HK-2 (cell line): ENCODE results near the gene NUTM2E.
"Not testable (repeated sequence)": the region's sequence is repeated elsewhere in the genome, so short reads cannot be mapped to it uniquely, and the experiment has no call there.

Experiments
- DNase-seq: peaks from one replicate; pipeline ENCODE4 v3.0.0-alpha.2; 2018; ENCODE audit not compliant: unreplicated experiment

Gene NUTM2E, protein sequence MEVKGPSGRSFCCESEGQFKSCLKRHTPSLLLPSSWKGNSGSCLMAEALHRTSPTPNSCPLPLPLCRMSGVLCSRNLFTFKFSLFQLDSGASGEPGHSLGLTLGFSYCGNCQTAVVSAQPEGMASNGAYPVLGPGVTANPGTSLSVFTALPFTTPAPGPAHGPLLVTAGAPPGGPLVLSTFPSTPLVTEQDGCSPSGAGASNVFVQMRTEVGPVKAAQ (N-terminal part only)

DNA sequence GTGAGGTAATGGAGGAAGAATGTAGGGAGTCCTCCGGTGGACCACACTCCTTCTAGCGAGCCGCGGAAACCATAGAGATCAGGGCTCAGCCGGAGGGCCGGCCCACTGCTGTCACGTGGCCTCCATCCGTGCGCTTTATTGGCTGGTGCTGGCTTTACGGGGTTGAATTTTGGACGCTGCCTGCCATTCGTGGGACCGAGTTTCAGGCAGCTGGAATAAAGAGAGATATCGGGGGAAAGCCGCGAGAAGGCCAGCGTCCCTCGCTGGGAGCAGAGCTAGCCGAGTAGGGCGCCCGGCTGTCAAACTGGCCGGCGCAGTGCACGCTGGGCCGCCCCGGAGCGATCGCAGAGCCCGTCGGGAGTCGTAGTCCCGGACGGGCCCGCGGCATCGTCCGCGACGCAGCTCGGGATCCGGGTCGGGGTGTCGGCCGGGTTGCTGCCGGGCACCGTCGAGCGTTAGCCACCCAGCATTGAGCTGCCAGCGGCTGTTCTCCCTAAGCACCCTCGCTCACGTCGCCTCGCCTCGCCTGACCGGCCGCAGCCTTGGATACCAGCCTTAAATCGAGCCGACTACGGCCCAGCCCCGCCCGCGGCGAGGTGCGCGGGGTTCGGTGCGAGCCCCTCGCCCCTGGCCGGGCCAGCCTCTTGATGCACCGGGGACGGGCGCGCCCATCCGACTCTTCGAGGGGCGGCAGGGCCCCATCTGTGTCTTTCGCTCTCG lies at the start of gene NUTM2E:
NUTM2E (plus strand) TSS at position 244 of the 720 bp plus-strand sequence. CDS start 15,002 bp downstream, outside the sequence.
- peak; percentile 51 for DNase-seq

DNA sequence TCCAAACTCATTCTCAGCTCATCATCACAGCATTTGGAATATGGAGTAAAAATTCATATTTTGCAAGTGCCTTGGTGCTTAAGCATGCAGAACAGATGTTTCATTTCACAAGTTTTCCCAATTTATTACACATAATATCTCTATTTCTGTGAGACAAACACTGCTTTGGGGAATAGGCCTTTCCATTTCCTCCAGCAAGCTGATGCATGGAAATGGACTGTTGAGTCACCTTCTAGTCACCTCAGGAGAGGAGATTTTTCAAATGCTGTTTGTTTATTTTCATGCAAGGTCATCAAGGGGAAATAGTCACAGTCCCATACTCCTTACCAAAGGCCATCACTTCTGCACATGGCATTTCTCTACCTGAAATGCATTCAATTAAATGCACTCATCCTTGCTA lies 48.5 kb upstream of the NUTM2E start:
- not testable (repeated sequence) for DNase-seq

DNA sequence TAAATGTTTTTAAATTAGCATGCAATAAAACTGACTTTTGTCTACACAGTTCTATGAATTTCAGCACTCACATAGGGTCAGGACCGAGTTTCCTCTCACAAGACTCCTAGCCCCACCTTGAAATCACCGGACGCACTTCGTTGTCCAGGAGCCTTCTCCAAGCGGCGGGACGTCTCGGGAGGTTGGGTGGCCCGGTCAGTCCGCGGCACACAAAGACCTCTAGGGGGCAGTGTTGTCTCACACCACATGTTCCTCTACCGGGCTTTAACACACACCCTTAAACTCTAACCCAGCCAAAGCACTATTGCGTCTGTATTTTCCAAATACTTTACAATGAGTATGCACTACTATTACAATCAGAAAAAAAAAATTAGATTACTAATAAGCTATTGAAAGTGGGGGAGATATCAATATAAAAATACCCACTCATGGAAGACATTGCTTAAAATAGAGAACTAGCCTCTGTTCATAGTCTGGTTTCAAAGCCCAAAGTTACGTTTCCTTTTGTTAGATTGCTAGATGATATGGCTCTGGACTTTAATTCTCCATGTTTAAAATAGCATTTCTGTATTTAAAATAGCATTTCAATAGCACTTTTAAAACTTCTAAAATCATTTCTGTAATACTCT lies 47.1 kb upstream of the NUTM2E start:
- not testable (repeated sequence) for DNase-seq

DNA sequence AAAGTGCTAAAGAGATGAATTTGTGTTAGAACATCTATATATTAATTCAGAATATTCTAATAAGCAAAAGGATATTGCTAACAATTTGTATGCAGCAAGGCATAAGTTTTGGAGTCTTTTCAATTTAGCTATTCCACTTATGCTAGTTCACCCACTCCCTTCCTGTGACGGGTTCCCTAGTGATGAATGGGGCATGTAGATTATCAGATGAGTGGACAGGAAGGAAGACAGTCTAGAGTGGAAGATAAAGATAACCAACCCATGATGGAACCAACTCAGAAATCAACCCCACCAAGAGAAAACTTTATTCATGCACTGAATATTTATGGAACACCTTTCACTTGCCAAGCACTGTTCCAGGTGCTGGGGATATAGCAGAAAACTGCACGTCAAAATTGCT lies 46.5 kb upstream of the NUTM2E start:
- DNase-seq = not testable (repeated sequence)

DNA sequence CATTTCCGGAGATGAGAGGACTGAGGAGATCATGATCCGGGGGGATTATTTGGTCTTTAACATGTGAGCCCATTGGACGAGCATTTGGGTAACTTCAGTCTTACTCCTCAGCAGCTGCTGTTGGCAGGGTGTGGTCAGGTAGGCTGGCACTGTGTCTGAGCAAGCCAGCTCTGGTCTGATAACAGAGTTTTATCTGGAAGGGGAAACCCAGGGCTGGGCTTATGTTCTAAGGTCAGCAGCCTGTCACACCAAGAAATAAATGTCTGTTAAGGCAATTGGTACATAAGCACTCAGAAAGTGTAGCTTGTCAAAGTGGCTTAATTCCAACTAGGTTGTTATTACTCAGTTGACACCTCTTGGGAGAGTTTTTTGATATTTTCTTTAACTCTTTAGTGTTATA lies 45.0 kb upstream of the NUTM2E start:
- not testable (repeated sequence) for DNase-seq

DNA sequence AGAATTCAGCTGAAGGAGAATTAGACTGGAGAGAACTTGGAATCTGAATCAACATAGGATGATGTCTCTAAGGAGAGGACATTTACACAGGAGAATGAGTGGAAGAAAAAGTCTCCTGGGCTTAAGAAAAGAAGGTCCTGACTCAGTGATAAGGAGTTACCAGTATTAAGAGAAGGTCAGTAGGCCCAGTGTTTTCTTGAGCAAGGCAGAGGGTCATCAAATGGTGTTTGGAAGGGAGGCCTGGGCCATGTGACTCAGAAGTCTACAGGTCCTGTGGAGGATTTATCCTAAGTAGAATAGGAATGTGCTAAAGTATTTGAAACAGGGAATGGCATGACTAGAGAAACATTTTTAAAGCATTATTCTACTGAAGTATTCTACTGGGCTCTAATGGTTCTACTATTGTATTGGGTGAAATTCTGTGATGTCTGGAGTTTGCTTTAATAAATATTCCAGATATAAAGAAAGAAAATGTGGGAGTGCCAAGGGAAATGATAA lies 39.0 kb upstream of the NUTM2E start:
- not testable (repeated sequence) for DNase-seq

DNA sequence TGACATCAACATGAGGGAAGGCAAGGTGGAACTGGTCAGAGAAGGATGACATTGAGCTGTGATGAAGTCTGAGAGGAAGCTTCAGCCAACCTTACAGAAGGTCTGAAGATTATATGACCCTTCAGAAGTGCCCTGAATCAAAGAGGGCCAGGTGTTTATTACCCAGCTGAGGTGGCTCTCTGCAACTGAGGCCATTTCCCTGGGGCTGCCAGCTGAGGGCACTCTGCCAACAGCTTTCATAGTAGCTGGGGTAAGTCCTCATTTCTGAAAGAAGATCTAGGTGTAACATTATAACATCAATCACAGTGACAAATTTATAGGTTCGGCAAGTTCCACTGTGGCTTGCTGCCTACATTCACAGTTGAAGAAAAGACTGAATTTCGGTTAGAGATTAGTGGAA lies 37.2 kb upstream of the NUTM2E start:
- DNase-seq = not testable (repeated sequence)

DNA sequence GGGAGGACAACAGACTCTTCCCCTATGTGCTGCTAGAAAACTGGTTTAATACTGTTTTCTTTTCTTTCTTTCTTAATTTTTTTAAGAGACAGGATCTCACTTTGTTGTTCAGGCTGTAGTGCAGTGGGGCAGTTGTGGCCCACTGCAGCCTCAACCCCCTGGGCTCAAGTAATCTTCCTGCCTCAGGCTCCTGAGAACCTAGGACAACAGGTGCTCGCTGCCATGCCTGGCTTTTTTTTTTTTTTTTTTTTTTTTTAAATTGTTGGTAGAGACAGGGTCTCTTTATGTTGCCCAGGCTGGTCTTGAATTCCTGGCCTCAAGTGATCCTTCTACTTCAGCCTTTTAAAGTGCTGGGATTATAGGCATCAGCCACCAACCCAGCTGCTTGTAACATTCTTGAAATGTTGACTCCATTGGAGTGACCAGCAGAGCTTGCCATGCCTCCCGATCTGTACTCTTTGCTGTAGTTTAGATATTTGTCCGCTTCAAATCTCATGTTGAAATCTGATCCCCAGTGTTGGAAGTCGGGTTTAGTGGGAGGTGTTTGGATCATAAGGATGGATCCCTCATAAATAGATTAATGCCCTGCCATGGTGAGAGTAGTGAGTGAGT lies 34.5 kb upstream of the NUTM2E start:
- not testable (repeated sequence) for DNase-seq

DNA sequence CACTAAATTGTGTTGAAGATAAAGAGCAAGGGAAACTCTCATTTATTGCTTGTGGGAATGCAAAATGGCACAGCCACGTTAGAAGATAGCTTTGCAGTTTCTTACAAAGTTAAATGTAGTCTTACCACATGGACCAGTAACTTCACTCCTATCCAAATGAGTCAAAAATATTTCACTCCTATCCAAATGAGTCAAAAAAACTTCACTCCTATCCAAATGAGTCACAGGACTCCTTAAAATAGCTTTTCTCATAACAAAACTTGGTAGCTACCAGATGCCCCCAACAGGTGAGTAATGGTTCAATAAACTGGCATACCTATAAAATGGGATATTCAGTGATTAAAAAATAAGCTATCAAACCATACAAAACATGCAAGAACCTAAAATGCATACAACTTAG lies 27.2 kb upstream of the NUTM2E start:
- DNase-seq = not testable (repeated sequence)

DNA sequence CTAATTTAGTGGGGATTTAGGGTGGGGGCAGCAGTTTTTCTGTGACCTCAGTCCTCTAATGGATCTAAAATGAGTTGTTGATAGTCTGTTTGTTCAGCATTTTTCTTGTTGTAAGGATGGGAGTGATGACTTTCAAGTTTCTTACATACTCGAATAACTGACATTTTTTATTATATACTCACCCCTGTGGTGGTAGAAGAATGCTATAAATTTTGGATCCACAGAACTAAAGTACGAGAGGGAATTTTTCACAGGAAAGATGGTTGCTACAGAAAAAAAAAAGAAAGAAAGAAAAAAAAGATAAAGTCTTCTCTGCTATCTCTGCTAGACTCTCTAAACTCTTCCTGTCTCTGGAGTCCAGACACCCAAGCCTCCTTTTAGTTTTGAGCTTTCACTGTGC lies 20.7 kb upstream of the NUTM2E start:
- DNase-seq = not testable (repeated sequence)

DNA sequence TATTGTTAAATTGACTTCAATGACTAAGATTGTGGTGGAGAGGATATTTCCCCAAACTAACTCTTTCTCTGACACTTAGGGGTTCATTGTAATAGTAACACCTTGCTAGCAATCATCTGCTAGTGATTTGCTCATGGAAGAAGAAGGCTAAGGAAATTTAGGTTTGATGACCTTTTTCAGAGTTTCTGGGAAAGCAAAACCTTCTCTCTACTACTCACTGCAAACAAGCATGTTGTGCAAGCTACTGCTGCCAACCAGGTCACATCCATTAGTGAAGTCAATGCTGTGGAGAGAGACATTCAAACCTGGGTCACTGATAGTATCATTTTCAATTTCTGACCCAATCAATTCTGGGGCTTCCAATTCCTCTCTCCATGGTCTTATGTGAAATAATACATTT lies 14.6 kb upstream of the NUTM2E start:
- DNase-seq = not testable (repeated sequence)

DNA sequence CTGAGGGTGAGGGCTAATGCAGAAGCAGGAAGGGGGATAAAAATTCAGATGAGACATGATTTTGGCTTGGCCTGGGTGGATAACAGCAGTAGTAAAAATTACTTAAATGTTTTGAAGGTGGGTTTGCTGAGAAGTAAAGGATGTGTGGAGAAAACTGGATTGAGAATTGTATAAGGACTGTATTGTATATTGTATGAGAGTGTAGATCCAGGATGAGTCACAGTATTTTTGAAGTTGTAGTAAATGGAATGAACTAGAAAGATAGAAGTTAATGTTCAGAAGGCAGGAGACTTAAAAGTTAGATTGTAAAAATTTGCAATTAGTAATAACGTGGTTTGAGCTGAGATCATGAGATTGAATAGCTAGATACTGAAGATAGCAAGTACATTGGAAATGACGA lies 10.2 kb upstream of the NUTM2E start:
- not testable (repeated sequence) for DNase-seq

DNA sequence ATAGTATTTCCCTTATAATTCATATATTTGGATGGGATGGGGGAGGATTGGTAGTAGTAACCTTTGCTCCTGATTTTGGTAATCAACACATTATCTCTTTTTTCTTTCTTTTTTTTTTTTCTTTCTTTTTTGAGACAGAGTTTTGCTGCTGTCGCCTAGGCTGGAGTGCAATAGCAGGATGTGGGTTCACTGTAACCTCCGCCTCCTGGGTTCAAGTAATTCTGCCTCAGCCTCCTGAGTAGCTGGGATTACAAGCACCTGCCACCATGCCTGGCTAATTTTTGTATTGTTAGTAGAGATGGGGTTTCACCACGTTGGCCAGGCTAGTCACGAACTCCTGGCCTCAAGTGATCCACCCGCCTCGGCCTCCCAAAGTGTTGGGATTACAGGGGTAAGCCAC lies 3.2 kb upstream of the NUTM2E start:
- not testable (repeated sequence) for DNase-seq

DNA sequence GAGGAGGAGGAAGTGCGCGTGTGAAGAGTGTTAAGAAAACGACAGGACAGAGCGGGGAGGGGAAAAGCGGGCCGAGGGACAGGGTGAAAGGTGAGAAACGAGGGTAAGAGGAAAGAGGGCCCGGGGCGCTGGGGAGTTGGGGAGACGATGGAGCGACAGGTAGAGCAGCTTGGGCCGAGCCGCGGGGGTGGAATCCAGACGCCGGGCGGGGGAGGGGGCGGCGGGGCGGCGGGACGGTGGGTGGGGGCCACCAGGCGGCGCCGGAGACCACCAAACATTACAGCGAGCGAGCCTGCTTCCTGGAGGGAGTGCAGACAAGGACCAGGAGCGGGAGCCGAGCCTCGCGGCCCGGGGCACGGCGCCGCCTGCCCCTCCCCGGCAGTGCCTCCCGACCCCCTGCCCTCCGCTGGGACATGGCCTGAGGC lies 940 bp upstream of the NUTM2E start:
- peak; percentile 1 for DNase-seq

DNA sequence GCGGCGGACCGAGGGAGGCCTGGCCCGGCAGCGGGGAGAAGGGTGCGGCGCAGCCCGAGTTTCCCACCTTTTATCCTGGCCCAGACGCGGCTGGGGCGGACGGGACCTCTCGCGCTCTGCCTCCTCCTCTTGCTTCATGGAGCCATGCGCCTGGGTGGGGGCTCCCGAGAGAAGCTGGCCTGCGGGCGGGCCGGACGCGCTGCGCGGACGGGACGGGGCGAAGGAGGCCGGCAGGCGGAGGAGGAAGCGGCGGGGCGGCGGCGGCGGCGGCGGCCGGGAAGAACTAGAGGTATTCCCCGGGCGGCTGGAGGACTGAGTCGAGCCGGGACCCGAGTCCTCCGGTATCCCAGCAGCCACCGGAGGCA lies 426 bp upstream of the NUTM2E start:
- DNase-seq = peak; percentile 1

DNA sequence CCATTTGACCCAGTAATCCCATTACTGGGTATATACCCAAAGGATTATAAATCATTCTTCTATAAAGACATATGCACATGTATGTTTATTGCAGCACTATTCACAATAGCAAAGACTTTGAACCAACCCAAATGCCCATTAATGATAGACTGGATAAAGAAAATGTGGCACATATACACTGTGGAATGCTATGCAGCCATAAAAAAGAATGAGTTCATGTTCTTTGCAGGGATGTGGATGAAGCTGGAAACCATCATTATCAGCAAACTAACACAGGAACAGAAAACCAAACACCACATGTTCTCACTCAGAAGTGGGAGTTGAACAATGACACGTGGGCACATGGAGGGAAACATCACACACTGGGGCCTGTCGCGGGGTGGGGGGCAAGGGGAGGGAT lies 7.3 kb downstream of the NUTM2E start:
- DNase-seq = not testable (repeated sequence)

DNA sequence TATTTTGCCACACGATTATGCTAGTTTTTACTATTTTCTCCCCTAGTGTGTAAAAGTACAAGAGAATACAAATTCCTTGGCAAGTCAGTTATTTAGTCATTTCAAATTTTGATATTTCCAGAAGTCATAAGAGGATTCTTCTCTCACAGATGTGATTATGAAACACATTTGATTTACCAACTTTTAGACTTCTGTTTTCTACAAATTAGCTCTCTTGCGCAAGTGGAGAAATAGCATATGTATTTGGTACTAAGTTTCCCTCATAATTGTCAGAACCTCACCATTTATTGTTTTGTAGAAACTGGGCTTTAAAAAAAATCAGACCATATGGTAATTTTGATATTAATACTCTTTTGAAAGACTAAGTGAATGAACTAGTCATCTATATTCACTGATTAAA lies 9.4 kb downstream of the NUTM2E start:
- not testable (repeated sequence) for DNase-seq

DNA sequence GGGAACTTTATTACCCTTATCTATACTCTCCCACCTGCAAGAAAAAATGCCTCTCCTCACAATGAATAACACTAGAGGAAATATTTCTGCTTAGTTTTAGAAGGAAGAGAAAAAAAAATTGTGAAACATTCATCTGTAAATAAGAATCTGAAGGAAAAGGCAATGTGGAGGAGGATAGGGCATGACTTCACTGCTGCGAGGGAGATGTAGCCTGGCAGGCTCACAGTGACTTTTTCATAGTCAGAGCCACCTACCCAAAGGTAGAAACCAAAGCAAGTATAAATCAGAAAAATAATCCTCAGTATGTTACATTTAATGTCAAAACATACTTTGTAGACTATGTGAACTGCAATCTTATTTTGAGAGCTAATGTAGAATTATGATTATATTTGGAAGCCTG lies 10.4 kb downstream of the NUTM2E start:
- not testable (repeated sequence) for DNase-seq

DNA sequence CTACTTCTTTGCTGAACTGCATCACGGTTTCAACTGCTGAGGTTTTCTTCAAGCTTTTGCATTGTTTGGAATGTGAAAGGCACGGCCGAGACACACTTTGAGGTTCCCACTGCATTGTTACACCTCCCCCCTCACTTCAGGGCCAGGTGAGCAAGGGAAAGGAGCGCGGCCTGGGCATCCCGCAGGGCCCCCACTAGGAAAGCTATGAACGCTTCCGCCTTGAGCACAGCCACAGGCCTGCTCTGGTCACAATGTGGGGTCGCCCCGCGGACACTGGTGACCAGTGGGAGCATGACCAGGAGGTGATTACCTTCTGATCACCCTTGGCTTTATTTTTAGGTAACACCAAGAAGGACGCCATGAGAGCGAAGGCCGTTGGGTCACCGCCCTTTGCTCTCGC lies 11.9 kb downstream of the NUTM2E start:
- DNase-seq = not testable (repeated sequence)

DNA sequence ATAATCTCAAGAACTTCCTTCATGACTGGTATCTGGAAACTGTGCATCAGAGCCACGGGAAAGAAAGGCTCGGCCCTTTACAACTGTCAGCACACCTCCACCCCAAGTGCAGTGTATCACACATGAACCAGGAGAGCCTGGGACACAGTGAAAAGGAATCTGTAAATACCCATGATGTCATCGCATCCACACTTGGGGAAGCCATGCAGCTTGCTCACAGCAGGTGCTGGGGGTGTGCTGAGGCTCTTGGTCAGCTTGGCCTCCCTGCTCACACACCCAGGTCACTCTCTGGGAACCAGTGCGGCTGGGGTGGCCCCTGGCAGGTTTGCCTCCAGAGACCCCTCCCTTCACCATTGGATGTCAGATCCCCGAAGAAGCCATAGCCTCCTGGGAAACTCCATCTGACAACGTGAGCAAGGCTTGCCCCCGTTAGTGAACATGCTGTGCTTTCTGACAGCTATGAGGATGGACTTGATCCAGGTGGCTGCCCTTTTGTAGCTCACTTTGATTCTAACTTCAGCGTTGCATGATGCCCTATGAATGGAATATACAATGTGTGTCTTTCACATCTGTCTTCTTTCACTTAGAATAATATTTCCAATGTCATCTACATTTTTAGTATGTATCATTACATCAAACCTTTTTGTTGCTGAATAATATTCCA lies 26.8 kb downstream of the NUTM2E start:
- not testable (repeated sequence) for DNase-seq

DNA sequence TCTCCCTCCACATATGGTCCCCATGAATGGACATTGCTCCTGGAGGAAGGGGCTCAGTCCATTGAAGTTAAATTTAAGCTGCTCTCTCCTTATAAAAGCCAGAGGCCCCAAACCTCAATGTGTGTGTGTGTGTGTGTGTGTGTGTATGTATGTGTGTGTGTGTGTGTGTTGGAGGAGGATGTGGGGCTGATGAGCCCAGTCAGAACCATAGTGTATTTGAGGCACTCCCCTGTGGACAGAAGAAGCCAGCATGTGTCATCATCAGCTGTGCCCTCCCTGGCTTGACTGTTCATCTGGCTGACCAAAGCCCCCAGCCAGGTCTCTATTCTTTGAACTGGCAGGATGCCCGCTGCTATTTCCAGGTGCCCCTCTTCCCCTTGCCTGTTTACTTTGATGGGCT lies 35.7 kb downstream of the NUTM2E start:
- not testable (repeated sequence) for DNase-seq

DNA sequence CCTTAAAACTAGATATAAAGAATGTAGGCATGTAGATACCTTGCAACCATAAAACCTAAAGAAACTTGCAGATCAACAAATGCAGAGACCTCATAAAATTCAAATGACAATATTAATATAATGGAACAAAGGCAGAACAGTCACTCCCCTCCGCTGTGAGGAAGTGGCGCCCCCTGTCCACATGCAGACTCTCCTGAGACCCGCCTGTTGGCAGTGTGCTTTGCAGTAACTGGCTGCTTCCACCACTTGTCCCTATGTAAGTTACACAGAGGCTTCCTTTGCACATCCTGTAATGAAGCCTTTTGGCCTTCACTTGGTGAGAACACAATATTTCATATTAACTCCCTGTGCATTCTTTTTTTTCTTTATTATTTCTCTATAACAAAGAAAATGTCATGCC lies 36.3 kb downstream of the NUTM2E start:
- DNase-seq = not testable (repeated sequence)
